Psoas muscle (tissue), 8 donors: ENCODE results near the gene PPP3R2. TPM values are rescaled to one million over a fixed set of nuclear protein-coding genes. Genes with fewer than 3 reads are reported as not detected.

Experiments
- ATAC-seq, 4 donors: fragments of 200-7000 bp; cut with Tn5 transposase; one replicate each; pipeline ENCODE4 v1.9.1; 2020; ENCODE audit warnings: moderate library complexity in 3 of 4, mild to moderate bottlenecking in 2 of 4
- DNase-seq, 2 donors: peaks; one replicate each; pipeline ENCODE4 v3.0.0-alpha.2; 2020
- H3K27ac ChIP-seq: fragments of 200-600 bp; one replicate; pipeline ENCODE4 v1.8.0; 2022
- H3K27me3 ChIP-seq, 3 donors: fragments of 200-600 bp in 1 of 3; one replicate each; pipeline versions ENCODE4 v1.6.1 to v1.8.0; 2013 to 2022; ENCODE audit warnings: low read length in 2 of 3, mild to moderate bottlenecking in 2 of 3, moderate library complexity in 1 of 3; ENCODE audit not compliant: insufficient read depth in 3 of 3
- H3K36me3 ChIP-seq, 2 donors: fragments of 200-600 bp in 1 of 2; one replicate each; pipeline versions ENCODE4 v1.6.1 to v1.8.0; 2013 to 2022; ENCODE audit warnings: low read depth in 1 of 2, mild to moderate bottlenecking in 1 of 2, moderate library complexity in 1 of 2; ENCODE audit not compliant: insufficient read depth in 1 of 2
- H3K4me1 ChIP-seq: fragments of 200-600 bp; one replicate; pipeline ENCODE4 v1.8.0; 2022
- H3K4me3 ChIP-seq: fragments of 200-600 bp; one replicate; pipeline ENCODE4 v1.8.0; 2022; ENCODE audit warnings: mild to moderate bottlenecking
- H3K9me3 ChIP-seq: fragments of 200-600 bp; one replicate; pipeline ENCODE4 v1.8.0; 2022
- CTCF ChIP-seq: fragments of 200-600 bp; IDR thresholded peaks from one replicate; pipeline ENCODE4 v1.8.0; 2022; ENCODE audit warnings: antibody characterized with exemption
- WGBS, 3 donors: extraction: QIAGEN DNeasy Blood & Tissue Kit; methylation state at CpG; one replicate each; pipeline versions ENCODE4 v1.1.6 to v1.1.7; 2013; 5-methylcytosine and 5-hydroxymethylcytosine counted together
- intact Hi-C, 2 donors: fragments of 100-400 bp; cut with DNase I; formaldehyde crosslinking; loops; one replicate each; pipeline versions ENCODE4 v1.11.0 to v1.14.2; 2022
- polyA plus RNA-seq, 3 donors: library from polyadenylated mRNA; stranded (reverse); fragments of 200-250 nt; gene quantifications; one replicate each; pipeline ENCODE4 v1.2.3, GENCODE V29; 2013
- total RNA-seq, 4 donors: library from RNA; stranded (reverse); fragmentation: NEBNext Ultra II Directional in 2 of 4; extraction: Animal tissue kit (Norgen Biotek cat#: 25700) in 2 of 4; gene quantifications; one replicate each; pipeline versions ENCODE4 v1.2.1 to v1.2.4, GENCODE V29; 2021 to 2023
- donor health status: healthy with polysubstance abuse.
- donor health status: DM: no; HTN: no; CAD: no; lungs with moderate emphysema.
- donor health status: Bipolar disorder and iron deficiency.
- donor health status: healthy.
- donor health status: DM: yes; HTN: yes; CAD: no.
- donor health status: DM: no; HTN: no; CAD: no.
- donor health status: DM: no; HTN: no; CAD: no.
- donor health status: DM: yes; HTN: yes; CAD: no.

PPP3R2 gene
- total and polyA plus RNA-seq, 7 donors, result not detected

- WGBS, 3 donors, result 93 to 97% (median 95%) methylated on average over 3 of the region's 3 CpGs
- intact Hi-C loops, result no loop called here
Measured at GRCh38 chr9:101567725-101568350, 26.9 kb downstream of the PPP3R2 start.

GRCh38 chr9:101566904-101567724 is 27.7 kb downstream of the PPP3R2 start:
- Histone ChIP-seq H3K4me1 (no peaks in the 10 kb centered on the region), H3K9me3 (no peaks in the 10 kb centered on the region), H3K36me3 (peaks cover 22 to 83% of the 10 kb centered on the region in 2 donors), H3K4me3 (no peak overlapping the region), H3K27ac (no peak overlapping the region), H3K27me3 (no peaks in the 10 kb centered on the region)
- TF ChIP-seq CTCF, result no peak
- ATAC-seq (no peak), DNase-seq (no peak)
- WGBS, 3 donors, result 85 to 90% (median 85%) methylated on average over 5 of the region's 5 CpGs
- intact Hi-C loops, result no loop called here

More at GRCh38 chr9:101567725-101568350, 26.9 kb downstream of the PPP3R2 start:
- ATAC-seq (no peak), DNase-seq (no peak)
- no peak for TF ChIP-seq CTCF
- H3K27ac ChIP-seq, result no peak overlapping the region
- H3K36me3 ChIP-seq, result peaks cover 18 to 75% of the 10 kb centered on the region in 2 donors
- no peak overlapping the region for H3K4me3 ChIP-seq
- no peaks in the 10 kb centered on the region for H3K9me3 ChIP-seq
- H3K27me3 ChIP-seq, result no peaks in the 10 kb centered on the region
- no peaks in the 10 kb centered on the region for H3K4me1 ChIP-seq

- Histone ChIP-seq H3K36me3 (peaks cover 29 to 95% of the 10 kb centered on the region in 2 donors), H3K4me3 (no peak overlapping the region), H3K9me3 (no peaks in the 10 kb centered on the region), H3K4me1 (no peaks in the 10 kb centered on the region), H3K27ac (no peak overlapping the region), H3K27me3 (no peaks in the 10 kb centered on the region)
- ATAC-seq (no peak), DNase-seq (no peak)
- TF ChIP-seq CTCF, result no peak
- intact Hi-C loops, result no loop called here
Measured at GRCh38 chr9:101564252-101564651, 30.5 kb downstream of the PPP3R2 start.

GRCh38 chr9:101562966-101563365 is 31.8 kb downstream of the PPP3R2 start:
- no peak overlapping the region for H3K4me3 ChIP-seq
- no peak overlapping the region for H3K27ac ChIP-seq
- intact Hi-C loops, result no loop called here
- TF ChIP-seq CTCF, result no peak
- DNase-seq, result no peak
- no peaks in the 10 kb centered on the region for H3K9me3 ChIP-seq
- WGBS, 3 donors, result 91 to 97% (median 96%) methylated on average over 1 of the region's 1 CpG
- peaks cover 29 to 97% of the 10 kb centered on the region in 2 donors for H3K36me3 ChIP-seq
- no peaks in the 10 kb centered on the region for H3K4me1 ChIP-seq
- H3K27me3 ChIP-seq, result no peaks in the 10 kb centered on the region
- no peak for ATAC-seq
